Brain microvascular endothelial cell (primary cell): ENCODE measurements around the gene PRMT1.
"Not testable (repeated sequence)": the region's sequence is repeated elsewhere in the genome, so short reads cannot be mapped to it uniquely, and the experiment has no call there.

Experiments
- DNase-seq: peaks from one replicate; pipeline ENCODE4 v3.0.0-alpha.2; 2020
- H3K27ac ChIP-seq: fragments of 250-450 bp; sonication (Bioruptor Pico); 2 replicates; pipeline ENCODE4 v1.5.1; 2020; ENCODE audit warnings: mild to moderate bottlenecking, moderate library complexity
- H3K27me3 ChIP-seq: fragments of 250-450 bp; sonication (Bioruptor Pico); replicated peaks from 2 replicates; pipeline ENCODE4 v1.5.1; 2020; ENCODE audit warnings: mild to moderate bottlenecking
- H3K36me3 ChIP-seq: fragments of 250-450 bp; sonication (Bioruptor Pico); replicated peaks from 2 replicates; pipeline ENCODE4 v1.5.1; 2020; ENCODE audit warnings: mild to moderate bottlenecking
- H3K4me3 ChIP-seq: 2 replicates; pipeline ENCODE4 v1.5.1; 2011; ENCODE audit warnings: low read depth, mild to moderate bottlenecking, control low read depth, low read length, moderate library complexity
- in situ Hi-C: cut with HindIII; loops from 2 replicates; pipeline ENCODE4 v1.10.0; 2017; ENCODE audit warnings: low sequenced_read_pairs, low pct_ligation_motif_present
- TF ChIP-seq, protein P1 (sequence below): IDR thresholded peaks from 2 replicates; pipeline ENCODE4 v1.5.1; 2011; ENCODE audit warnings: low read depth, mild to moderate bottlenecking, moderate library complexity, low read length, control low read depth, inconsistent platforms; ENCODE audit errors: missing control alignments

PRMT1 gene

DNA sequence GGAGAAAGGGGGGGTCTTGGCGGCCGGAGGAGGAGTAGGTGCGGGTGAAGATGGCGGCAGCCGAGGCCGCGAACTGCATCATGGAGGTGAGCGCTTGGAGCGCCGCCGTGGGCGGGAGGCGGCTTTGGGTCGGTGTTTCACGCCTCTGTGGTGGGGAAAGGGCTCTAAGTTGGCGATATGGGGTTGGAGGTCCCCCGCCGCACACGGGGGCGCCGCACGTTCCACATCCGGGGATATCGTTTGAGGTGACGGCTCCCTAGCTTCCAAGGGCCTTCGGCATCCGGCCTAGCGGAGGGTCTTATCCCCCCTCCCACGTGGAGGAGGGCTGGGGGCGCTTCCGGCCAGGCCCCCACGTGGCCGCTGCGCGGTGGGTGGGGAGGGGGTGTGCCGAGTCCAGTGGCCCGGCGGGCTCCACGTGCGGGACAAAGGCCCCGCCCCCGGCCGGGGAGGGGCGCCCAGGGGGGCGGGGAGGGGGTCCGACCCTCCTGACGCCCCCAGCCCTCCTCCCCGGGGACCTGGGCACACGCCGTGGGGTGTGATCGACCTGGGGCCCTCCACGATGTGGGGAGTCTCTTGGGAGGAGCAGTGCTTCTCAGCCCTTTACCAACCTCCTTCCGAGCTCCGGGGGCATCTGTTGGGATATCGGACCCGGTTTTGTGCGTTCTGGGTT, at the start of gene PRMT1:
Gene PRMT1, plus strand, starts transcription at position 41 of the 670 bp plus-strand sequence. Its CDS starts 10 bp downstream, at position 51.
- TF ChIP-seq, protein P1, sequence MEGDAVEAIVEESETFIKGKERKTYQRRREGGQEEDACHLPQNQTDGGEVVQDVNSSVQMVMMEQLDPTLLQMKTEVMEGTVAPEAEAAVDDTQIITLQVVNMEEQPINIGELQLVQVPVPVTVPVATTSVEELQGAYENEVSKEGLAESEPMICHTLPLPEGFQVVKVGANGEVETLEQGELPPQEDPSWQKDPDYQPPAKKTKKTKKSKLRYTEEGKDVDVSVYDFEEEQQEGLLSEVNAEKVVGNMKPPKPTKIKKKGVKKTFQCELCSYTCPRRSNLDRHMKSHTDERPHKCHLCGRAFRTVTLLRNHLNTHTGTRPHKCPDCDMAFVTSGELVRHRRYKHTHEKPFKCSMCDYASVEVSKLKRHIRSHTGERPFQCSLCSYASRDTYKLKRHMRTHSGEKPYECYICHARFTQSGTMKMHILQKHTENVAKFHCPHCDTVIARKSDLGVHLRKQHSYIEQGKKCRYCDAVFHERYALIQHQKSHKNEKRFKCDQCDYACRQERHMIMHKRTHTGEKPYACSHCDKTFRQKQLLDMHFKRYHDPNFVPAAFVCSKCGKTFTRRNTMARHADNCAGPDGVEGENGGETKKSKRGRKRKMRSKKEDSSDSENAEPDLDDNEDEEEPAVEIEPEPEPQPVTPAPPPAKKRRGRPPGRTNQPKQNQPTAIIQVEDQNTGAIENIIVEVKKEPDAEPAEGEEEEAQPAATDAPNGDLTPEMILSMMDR = no peak
- in situ Hi-C loops = no loop called here
- no peak for DNase-seq

DNA sequence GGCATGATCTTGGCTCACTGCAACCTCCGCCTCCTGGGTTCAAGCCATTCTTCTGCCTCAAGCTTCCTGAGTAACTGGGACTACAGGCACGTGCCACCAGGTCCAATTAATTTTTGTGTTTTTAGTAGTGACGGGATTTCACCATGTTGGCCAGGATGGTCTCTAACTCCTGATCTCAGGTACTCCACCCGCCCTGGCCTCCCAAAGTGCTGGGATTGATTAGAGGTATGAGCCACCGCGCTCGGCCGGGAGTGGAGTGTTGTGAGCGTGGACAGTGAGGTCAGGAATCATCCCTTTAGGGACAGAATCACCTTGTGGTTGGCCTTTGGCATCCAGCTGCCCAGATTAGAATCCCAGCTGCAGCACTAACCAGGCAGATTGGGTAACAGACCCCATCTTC, 47.4 kb upstream of the PRMT1 start:
- no peak for DNase-seq
- Histone ChIP-seq H3K4me3 (no peak overlapping the region), H3K27me3 (no peaks in the 10 kb centered on the region), H3K27ac (no peak overlapping the region), H3K36me3 (peaks cover 12% of the 10 kb centered on the region)
- in situ Hi-C loops = no loop called here
- TF ChIP-seq, protein P1 = no peak

More for the DNA sequence above, at the start of gene PRMT1:
- H3K36me3 ChIP-seq = peaks cover 13% of the 10 kb centered on the region
- H3K27me3 ChIP-seq = no peaks in the 10 kb centered on the region
- H3K4me3 ChIP-seq = peak within 1 kb of the TSS; percentile 97
- peak within 1 kb of the TSS; percentile 98 for H3K27ac ChIP-seq

DNA sequence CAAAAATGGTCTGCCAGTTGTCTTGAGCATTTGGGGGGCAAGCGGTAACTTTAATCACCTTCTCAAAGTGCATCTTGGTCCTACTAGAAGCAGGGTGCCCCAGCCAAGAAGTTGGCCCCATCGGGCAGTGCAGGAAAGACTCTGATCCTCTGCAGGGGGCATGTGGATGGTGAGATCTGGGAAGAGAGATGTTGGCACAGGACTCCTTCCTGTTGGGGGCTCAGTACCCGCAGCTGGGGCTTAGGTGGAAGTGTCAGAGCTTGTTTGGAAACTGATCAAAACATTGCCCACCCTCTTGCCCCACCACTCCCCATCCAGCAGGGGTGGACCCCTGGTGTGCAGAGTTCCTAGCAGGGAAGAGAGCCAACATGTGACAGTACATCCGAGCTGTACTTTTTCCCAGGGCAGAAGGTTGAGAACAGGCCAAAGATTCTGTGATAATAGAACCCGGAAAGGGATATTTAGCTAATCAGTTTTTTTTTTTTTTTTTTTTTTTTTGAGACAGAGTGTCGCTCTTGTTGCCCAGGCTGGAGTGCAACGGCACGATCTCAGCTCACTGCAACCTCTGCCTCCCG, 46.0 kb upstream of the PRMT1 start:
- Histone ChIP-seq H3K27ac (no peak overlapping the region), H3K36me3 (peaks cover 12% of the 10 kb centered on the region), H3K27me3 (no peaks in the 10 kb centered on the region), H3K4me3 (no peak overlapping the region)
- TF ChIP-seq, protein P1 = no peak
- DNase-seq = no peak
- in situ Hi-C loops = no loop called here

DNA sequence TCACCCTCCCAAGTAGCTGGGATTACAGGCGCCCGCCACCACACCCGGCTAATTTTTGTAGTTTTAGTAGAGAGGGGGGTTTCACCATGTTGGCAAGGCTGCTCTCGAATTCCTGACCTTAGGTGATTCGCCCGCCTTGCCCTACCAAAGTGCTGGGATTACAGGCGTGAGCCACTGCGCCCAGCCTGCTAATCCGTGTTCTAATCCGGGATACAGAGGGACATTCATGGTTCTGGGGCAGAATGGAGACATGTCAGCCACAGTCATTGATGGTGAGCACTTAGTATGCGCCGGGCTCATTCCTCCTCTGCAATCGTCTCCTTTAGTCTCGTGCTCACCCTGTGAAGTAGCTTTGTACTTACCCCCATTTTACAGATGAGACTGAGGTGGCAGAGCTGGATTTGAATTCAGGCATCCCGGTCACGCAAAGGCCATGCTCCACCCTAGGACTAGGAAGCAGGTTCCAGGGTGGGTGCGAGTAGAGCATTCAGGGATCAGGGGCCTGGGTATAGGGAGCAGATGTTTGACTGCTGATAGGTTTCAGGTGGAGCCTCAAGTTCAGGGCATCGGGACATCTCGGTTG, 45.4 kb upstream of the PRMT1 start:
- Histone ChIP-seq H3K27me3 (no peaks in the 10 kb centered on the region), H3K36me3 (peaks cover 8% of the 10 kb centered on the region), H3K4me3 (no peak overlapping the region), H3K27ac (no peak overlapping the region)
- TF ChIP-seq, protein P1 = no peak
- DNase-seq = no peak
- in situ Hi-C loops = no loop called here

DNA sequence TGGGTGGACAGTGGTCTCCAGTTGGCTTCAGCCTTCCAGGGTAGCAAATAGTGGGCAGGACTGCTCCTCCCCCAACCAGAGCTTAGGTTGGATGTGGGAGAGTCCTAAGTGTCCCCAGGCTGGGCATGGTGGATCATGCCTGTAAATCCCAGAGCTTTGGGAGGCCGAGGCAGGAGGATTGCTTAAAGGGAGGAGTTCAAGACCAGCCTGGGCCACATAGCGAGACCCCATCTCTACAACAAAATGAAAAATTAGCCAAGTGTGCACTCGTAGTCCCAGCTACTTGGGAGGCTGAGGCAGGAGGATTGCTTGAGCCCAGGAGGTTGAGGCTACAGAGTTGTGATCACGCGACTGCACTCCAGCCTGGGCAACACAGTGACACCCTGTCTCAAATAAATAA, 44.5 kb upstream of the PRMT1 start:
- H3K27me3 ChIP-seq = no peaks in the 10 kb centered on the region
- no peak overlapping the region for H3K27ac ChIP-seq
- H3K36me3 ChIP-seq = peaks cover 4% of the 10 kb centered on the region
- in situ Hi-C loops = no loop called here
- H3K4me3 ChIP-seq = no peak overlapping the region
- TF ChIP-seq, protein P1 = no peak
- no peak for DNase-seq

DNA sequence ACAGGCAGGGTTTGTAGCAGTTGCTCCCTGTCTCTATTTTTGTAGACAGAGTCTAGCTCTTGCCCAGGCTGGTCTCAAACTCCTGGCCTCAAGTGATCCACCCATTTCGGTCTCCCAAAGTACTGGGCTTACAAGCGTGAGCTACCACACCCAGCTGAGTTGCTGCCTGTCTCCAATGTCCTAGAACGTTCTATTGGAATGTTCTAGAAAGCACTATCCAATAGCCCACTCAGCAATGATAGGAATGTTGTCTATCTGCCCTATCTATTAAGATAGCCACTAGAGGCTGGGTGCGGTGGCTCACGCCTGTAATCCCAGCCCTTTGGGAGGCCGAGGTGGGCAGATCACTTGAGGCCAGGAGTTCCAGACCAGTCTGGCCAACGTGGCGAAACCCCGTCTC, 43.8 kb upstream of the PRMT1 start:
- in situ Hi-C loops, H3K36me3 ChIP-seq, DNase-seq, H3K27ac ChIP-seq, H3K27me3 ChIP-seq, H3K4me3 ChIP-seq: not testable (repeated sequence)
